Head of caudate nucleus (tissue), 42 donors: ENCODE data around the gene DERL3.
"Not testable (repeated sequence)": the region's sequence is repeated elsewhere in the genome, so short reads cannot be mapped to it uniquely, and the experiment has no call there.

Experiments
- DNase-seq, 42 donors: peaks; one replicate each; pipeline versions ENCODE4 v3.0.0 to v3.0.0-alpha.2; 2020 to 2021; ENCODE audit warnings: mixed read lengths in 7 of 42
- intact Hi-C: fragments of 100-400 bp; cut with DNase I; formaldehyde crosslinking; loops from one replicate; pipeline ENCODE4 v1.15.0; 2022

Gene DERL3

GRCh38 chr22:23838681-23839468 lies at the start of gene DERL3:
Gene DERL3, minus strand, starts transcription at chr22:23839006. Its CDS starts 19 bp downstream, at chr22:23838987.
- intact Hi-C loops = no loop called here
- DNase-seq = peak; percentile 88 to 98 (median 94)

DNA sequence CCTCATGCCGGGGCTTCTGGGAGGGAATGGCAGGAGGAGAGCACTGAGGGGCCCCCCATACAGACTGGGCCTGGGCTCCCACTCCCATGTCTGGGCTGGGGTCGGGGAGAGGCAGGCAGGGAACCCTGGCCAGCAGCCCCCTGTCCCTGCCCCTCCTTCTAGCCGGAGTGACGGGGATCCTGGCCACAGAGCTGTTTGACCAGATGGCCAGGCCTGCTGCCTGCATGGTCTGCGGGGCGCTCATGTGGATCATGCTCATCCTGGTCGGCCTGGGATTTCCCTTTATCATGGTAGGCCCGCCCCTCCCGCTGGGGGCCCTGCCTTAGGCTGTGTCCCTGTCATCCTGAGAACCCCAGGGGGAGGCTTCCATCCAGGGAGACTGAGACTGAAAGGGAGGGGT lies 45.3 kb upstream of the DERL3 start:
- intact Hi-C loops = no loop called here
- no peak for DNase-seq

DNA sequence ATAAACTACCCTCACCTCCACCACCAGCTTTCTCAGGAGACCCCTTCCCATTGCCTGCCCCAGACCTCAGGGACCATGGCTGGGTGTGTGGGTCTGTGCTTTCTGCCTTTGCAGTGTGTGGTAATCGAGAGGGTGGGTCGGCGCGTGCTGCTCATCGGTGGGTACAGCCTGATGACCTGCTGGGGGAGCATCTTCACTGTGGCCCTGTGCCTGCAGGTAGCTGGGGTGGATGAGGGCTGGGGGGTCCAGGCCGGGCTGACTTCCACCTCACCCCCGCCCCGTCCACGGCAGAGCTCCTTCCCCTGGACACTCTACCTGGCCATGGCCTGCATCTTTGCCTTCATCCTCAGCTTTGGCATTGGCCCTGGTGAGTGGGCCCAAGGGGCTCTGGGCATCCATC lies 44.9 kb upstream of the DERL3 start:
- intact Hi-C loops = no loop called here
- no peak for DNase-seq

- no peak for DNase-seq
Observed at GRCh38 chr22:23882370-23882769, 43.6 kb upstream of the DERL3 start.

DNA sequence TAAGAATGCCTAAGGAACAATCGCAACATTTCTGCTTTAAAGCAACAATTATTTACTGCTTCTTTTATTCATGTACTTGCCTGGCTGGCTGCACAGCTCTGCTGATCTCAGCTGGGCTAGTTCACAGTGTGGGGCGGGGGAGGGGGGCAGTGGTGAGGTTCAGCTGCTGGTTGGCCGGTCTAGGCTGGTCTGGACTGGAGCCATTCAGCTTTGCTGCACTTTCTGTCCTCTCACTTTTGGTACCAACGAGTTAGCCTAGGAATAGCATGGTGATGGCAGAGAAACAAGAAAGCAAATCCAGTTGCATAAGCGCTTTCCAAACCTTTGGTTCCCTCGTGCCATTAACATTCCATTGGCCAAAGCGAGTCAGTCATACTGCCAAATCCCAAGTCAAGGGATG lies 39.4 kb upstream of the DERL3 start:
- intact Hi-C loops = no loop called here
- DNase-seq = peak in 10 of 42 donors; percentile 24 to 60 (median 42)

More at GRCh38 chr22:23882370-23882769, 43.6 kb upstream of the DERL3 start:
- intact Hi-C loops = no loop called here

DNA sequence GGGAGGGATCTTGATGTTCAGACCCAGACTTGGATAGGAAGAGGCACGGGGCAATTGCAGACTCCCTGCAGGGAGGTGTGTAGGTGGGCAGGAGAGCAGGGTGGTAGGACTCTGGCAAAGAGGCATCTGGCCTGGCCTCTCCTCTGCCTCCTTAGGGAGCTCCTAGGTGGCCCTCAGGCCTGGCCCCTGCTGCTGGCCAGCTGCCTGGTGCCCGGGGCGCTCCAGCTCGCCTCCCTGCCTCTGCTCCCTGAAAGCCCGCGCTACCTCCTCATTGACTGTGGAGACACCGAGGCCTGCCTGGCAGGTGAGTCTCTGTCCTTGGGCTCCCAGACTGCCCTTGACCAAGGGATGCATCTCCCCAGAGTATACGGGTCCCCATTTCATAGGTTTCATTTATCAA lies 38.8 kb upstream of the DERL3 start:
- DNase-seq = no peak
- intact Hi-C loops = no loop called here

GRCh38 chr22:23875801-23876200 lies 37.0 kb upstream of the DERL3 start:
- intact Hi-C loops = no loop called here
- no peak for DNase-seq

DNA sequence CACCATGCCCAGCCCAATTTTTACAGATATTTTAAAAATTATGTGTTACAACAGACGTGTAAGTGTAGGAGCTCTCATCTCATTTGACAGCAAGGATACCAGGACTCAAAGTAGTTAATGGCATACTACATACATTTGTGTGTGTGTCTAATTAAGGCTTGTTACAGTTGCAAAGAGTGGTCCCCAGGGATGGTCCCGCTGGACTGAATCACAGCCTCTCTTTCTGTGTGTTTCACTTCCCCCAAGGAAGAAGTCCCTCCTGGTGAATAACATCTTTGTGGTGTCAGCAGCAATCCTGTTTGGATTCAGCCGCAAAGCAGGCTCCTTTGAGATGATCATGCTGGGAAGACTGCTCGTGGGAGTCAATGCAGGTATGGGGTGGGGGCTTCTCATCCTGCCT lies 36.1 kb upstream of the DERL3 start:
- intact Hi-C loops = no loop called here
- no peak for DNase-seq

- intact Hi-C loops = no loop called here
- DNase-seq = no peak
Observed at GRCh38 chr22:23868580-23868979, 29.8 kb upstream of the DERL3 start.

DNA sequence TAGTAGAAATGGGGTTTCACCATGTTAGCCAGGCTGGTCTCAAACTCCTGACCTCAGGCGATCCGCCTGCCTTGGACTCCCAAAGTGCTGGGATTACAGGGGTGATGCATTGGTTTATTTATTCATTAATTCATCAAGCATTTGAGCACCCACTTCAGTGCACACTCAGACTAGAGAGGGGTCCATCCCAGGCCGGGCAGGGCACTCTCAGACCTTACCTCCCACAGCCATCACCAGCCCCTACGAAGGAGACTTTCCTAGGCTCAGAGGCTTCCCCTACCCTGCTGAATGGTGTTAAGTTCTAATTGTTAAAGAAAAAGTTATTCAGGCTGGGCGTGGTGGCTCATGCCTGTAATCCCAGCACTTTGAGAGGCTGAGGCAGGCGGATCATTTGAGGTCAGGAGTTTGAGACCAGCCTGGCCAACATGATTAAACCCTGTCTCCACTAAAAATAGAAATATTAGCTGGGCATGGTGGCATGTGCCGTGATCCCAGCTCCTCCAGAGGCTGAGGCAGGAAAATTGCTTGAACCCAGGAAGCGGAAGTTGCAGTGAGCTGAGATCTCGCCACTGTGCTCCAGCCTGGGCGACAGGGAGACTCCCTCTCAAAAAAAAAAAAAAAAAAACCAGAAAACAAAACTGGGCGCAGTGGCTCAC lies 25.8 kb upstream of the DERL3 start:
- DNase-seq, intact Hi-C loops: not testable (repeated sequence)

- intact Hi-C loops = no loop called here
- peak in 14 of 42 donors; percentile 21 to 67 (median 38) for DNase-seq
Observed at GRCh38 chr22:23862103-23862502, 23.3 kb upstream of the DERL3 start.

GRCh38 chr22:23860187-23860586 lies 21.4 kb upstream of the DERL3 start:
- intact Hi-C loops = not testable (repeated sequence)

DNA sequence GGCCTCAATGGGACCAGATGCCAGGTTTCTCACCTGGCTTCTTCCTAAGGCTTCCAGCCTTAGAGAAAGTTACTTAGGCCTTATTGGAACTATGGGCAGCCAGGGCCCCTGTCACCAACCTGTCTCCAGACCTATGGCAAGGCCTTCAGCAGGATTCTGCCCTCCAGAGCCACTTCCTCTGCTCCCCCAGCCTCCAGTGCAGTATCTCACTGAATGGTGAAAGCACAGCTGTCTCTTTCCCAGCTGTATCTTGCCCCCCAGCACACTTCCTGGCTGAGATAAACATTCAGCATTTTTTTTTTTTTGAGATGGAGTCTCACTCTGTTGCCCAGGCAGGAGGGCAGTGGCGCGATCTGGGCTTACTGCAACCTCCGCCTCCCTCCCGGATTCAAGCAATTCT lies 20.4 kb upstream of the DERL3 start:
- intact Hi-C loops = loop anchor here (5.0 kb wide), 1 partner anchor 33 kb away; the partner anchor contains the start of gene MIF

More at GRCh38 chr22:23860187-23860586, 21.4 kb upstream of the DERL3 start:
- DNase-seq = not testable (repeated sequence)

DNA sequence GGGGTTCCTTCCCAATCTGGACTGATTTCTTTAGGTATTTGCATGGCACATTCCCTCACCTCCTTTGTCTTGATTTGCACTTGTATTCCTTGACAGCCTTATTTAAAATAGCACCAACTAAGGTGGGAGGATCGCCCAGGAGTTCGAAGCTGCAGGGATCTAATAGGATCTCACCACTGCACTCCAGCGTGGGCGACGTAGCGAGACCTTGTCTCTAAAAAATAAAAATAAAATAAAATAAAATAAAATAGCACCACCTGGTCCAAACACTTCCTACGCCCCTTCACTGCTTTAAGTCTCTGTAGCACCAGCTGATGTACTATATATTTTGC lies 19.6 kb upstream of the DERL3 start:
- DNase-seq = peak in 16 of 42 donors; percentile 20 to 83 (median 61)
- intact Hi-C loops = loop anchor here (5.0 kb wide), 1 partner anchor 34 kb away; the partner anchor contains the start of gene MIF

More for the DNA sequence above, 20.4 kb upstream of the DERL3 start:
- DNase-seq = no peak

DNA sequence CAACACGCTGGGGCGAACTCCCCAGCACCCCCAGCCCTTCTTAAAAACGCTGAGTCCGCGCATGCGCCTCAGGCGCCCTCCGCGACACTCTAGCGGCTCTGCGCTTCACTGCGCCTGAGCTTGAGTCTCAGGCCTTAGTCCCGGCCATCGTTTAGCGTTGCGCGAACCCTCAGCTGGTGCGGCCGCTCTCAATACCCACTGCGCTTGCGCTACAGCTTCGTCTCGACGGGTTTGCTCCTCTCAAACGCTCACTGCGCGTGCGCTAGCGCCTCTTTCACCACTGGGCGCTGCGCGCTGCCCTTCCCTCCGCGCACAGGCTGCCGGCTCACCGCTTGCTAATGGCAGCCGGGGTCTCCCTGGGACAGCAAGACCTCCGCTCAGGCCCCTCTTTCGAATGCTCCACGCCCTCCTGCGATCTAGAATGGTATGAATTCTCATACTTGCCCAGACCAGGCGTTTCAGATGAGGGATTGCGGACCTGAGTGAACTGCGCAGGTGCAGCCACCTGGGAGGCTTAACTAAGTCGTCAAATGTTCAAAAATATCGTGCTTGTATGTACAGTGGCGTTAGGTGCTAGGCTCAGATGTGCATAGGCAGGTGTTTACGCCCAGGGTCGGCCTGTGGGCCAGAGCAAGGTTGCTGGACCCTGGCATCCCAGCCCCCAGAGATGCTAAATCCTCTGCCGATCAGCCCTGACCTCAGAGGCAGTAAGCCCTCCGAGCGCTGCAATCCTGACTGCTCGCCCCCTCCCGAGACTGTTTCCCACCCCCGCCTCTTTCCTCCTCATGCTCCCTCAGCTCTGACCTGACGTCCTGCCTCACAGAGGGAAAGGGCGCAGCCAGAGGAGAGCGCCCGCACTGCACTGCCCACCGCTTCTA lies 19.0 kb upstream of the DERL3 start, which contains the start of gene SLC2A11:
TSS of gene SLC2A11 (plus strand) at position 270 of the 878 bp plus-strand sequence. CDS start at position 395, 125 bp downstream.
- intact Hi-C loops = loop anchor here (5.0 kb wide), 1 partner anchor 34 kb away; the partner anchor contains the start of gene MIF
- peak; percentile 91 to 98 (median 96) for DNase-seq

DNA sequence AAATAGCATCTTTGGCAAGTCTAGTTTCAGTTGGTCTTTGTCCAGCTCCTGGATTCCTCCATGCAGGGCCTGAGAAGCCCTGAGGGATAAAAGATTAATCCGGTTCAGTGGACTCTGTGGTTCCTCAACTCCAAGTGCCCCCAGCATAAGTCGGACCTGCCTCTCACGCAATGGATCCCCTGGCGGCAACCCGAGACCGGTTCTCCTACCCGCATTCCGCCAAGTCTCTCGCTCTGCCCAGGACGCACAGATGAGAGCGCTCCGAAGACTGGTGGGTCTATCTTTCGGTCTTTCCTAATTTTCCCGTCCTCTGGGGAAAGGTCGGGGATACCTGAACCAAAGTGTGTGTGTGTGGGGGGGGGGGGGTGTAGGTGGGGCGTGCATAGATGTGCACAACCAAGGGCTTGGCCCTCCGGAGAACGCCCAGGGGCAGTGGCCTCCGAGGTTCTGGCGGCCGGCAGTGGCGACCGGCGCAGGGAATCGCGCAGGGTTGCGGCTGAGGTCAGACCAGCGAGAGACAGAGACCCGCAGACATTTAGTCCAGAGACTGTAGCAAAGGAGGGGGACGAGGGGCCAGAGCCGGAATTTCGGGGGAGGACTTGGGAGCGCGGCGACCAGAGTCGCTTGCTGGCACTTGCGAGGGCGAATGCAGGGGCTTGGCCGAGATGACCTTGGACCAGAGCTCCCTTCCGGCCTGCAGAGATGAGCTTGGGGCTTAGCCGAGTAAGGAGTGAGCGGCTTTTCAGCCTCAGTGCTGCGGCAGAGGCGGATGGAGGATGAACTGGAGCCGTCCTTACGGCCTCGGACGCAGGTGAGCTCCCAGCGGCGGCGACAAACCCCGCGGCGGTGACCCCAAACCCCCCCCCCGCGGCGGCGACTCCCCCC lies 18.2 kb upstream of the DERL3 start:
- intact Hi-C loops = loop anchor here (5.0 kb wide), 1 partner anchor 35 kb away; the partner anchor contains the start of gene MIF
- peak in 35 of 42 donors; percentile 27 to 74 (median 51) for DNase-seq

DNA sequence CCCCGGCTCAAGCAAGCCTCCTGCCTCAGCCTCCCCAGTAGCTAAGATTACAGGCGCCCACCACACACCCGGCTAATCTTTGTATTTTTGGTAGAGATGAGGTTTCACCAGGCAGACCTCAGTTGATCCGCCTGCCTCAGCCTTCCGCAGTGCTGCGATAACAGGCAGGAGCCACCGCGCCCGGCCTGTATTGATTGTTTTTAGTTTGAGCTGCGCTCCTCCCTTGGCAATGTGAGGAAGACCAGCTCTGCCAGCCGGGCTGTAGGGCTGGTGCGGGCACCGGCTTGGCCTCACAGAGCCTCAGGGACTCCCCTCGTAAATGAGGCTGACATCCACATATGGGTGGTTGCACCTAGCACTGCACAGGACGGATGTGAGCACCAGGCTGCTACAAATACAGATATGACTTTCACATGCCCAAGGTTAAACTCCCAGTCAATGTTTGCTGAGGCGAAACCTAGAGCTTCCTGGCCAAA lies 11.4 kb upstream of the DERL3 start:
- no peak for DNase-seq
- intact Hi-C loops = no loop called here
